Karpas-422 (cell line): ENCODE measurements around the gene PFKM. TPM values are rescaled to one million over a fixed set of nuclear protein-coding genes. Genes with fewer than 3 reads are reported as not detected.
"Not testable (repeated sequence)": the region's sequence is repeated elsewhere in the genome, so short reads cannot be mapped to it uniquely, and the experiment has no call there.

Experiments
- DNase-seq: peaks from one replicate; pipeline ENCODE4 v3.0.0-alpha.2; 2015
- H2AFZ ChIP-seq: fragments of 200-600 bp; sonication (generic); 2 replicates; pipeline ENCODE4 v1.6.1; 2014; ENCODE audit warnings: antibody characterized with exemption, low read length, mixed read lengths
- H3K27ac ChIP-seq: fragments of 200-600 bp; sonication (generic); 2 replicates; pipeline ENCODE4 v1.5.1; 2014; ENCODE audit warnings: mild to moderate bottlenecking, low read length, moderate library complexity
- H3K27me3 ChIP-seq: fragments of 200-600 bp; sonication (generic); 2 replicates; pipeline ENCODE4 v1.6.1; 2014; ENCODE audit warnings: low read length, mixed read lengths
- H3K36me3 ChIP-seq: fragments of 200-600 bp; sonication (generic); 2 replicates; pipeline ENCODE4 v1.6.1; 2014; ENCODE audit warnings: low read length, mixed read lengths; ENCODE audit not compliant: insufficient read depth
- H3K4me1 ChIP-seq: fragments of 200-600 bp; sonication (generic); 2 replicates; pipeline ENCODE4 v1.6.1; 2014; ENCODE audit warnings: mild to moderate bottlenecking, low read length, mixed read lengths
- H3K4me2 ChIP-seq: fragments of 200-600 bp; sonication (generic); 2 replicates; pipeline ENCODE4 v1.6.1; 2014; ENCODE audit warnings: low read length, low read depth, mild to moderate bottlenecking; ENCODE audit not compliant: poor library complexity, severe bottlenecking
- H3K4me3 ChIP-seq: fragments of 200-600 bp; sonication (generic); 2 replicates; pipeline ENCODE4 v1.5.1; 2014; ENCODE audit warnings: mild to moderate bottlenecking, antibody characterized with exemption, low read length, mixed read lengths
- H3K79me2 ChIP-seq: fragments of 200-600 bp; sonication (generic); 2 replicates; pipeline ENCODE4 v1.6.1; 2014; ENCODE audit warnings: mild to moderate bottlenecking, low read length, mixed read lengths
- H3K9ac ChIP-seq: fragments of 200-600 bp; sonication (generic); 2 replicates; pipeline ENCODE4 v1.6.0; 2014; ENCODE audit warnings: low read length
- H3K9me2 ChIP-seq: fragments of 200-600 bp; sonication (generic), shearing (Covaris generic); replicated peaks from 2 replicates; pipeline ENCODE4 v1.6.0; 2014; ENCODE audit warnings: mild to moderate bottlenecking, low read length, moderate library complexity; ENCODE audit not compliant: insufficient read depth
- H3K9me3 ChIP-seq: fragments of 300-700, 200-600 bp; sonication (generic); 2 replicates; pipeline ENCODE4 v1.6.1; 2014; ENCODE audit warnings: low read length, mixed read lengths
- H4K20me1 ChIP-seq: fragments of 200-600 bp; sonication (generic); 2 replicates; pipeline ENCODE4 v1.6.1; 2014; ENCODE audit warnings: mild to moderate bottlenecking, antibody characterized with exemption, low read length, low read depth; ENCODE audit not compliant: insufficient read depth
- total RNA-seq: library from RNA; depleted of rRNA; stranded (reverse); fragments of >200 nt; shearing (Covaris generic); gene quantifications from 2 replicates; pipeline ENCODE4 v1.2.3, GENCODE V29; 2014; ENCODE audit warnings: low replicate concordance

PFKM gene
- total RNA-seq, 1 experiment from 2014 or later, result 71.4 TPM

DNA sequence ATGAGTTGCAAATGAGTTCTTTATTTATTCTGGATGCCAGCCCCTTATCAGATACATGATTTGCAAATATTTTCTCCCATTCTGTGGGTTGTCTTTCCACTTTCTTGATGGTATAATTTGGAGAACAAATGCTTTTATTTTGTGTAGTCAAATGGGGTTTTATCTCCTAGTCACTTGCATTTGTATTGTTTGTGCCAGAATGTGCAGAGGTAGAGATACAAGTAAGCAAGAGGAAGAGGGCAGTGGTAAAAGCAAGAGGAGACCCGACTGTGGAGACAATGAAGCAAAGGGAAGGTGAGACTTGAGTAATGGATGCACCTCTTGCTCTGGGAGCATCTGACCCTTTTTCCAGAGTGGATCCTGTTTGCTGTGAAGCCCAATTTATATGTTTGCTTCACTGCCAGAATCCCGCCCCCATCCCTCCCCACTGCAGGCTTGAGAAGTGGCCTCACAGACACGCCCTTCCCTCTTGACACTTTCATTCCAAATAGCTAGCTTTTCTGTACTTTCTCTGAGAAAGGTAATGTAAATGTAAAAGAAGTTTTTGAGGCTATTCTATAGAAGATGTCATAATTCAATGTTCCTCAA, 786 bp upstream of the PFKM start:
- peak overlapping the region; percentile 83 for H3K27ac ChIP-seq
- peaks cover 38% of the 10 kb centered on the region for H3K4me1 ChIP-seq
- H3K79me2 ChIP-seq, result peaks cover 47% of the 10 kb centered on the region
- no peaks in the 10 kb centered on the region for H3K27me3 ChIP-seq
- peak; percentile 47 for DNase-seq
- peak overlapping the region; percentile 75 for H3K4me3 ChIP-seq
- H2AFZ ChIP-seq, result peak overlapping the region; percentile 28; the same call in 1 of the 2 replicates
- H4K20me1 ChIP-seq, result no peaks in the 10 kb centered on the region
- no peaks in the 10 kb centered on the region for H3K9me3 ChIP-seq
- H3K9ac ChIP-seq, result peak overlapping the region; percentile 93
- peaks cover 22% of the 10 kb centered on the region for H3K36me3 ChIP-seq
- H3K4me2 ChIP-seq, result peak overlapping the region; percentile 74
- no peaks in the 10 kb centered on the region for H3K9me2 ChIP-seq

GRCh38 chr12:48119834-48120195, 651 bp downstream of the PFKM start:
- Histone ChIP-seq H3K4me2 (peak overlapping the region; percentile 74), H3K27me3 (no peaks in the 10 kb centered on the region), H4K20me1 (no peaks in the 10 kb centered on the region), H3K9me3 (no peaks in the 10 kb centered on the region), H3K9ac (peak overlapping the region; percentile 93), H3K27ac (peak overlapping the region; percentile 83), H2AFZ (no peak overlapping the region), H3K9me2 (no peaks in the 10 kb centered on the region), H3K79me2 (peaks cover 58% of the 10 kb centered on the region), H3K36me3 (peaks cover 34% of the 10 kb centered on the region), H3K4me3 (peak overlapping the region; percentile 75), H3K4me1 (peaks cover 38% of the 10 kb centered on the region)
- DNase-seq, result no peak

GRCh38 chr12:48121522-48121921, 2.4 kb downstream of the PFKM start:
- Histone ChIP-seq H3K27me3 (no peaks in the 10 kb centered on the region), H3K9me3 (no peaks in the 10 kb centered on the region), H3K4me3 (no peak overlapping the region), H2AFZ (no peak overlapping the region), H3K4me1 (peaks cover 29% of the 10 kb centered on the region), H3K4me2 (peak overlapping the region; percentile 74), H3K36me3 (peaks cover 44% of the 10 kb centered on the region), H4K20me1 (no peaks in the 10 kb centered on the region), H3K9ac (no peak overlapping the region), H3K79me2 (peaks cover 65% of the 10 kb centered on the region), H3K27ac (no peak overlapping the region), H3K9me2 (no peaks in the 10 kb centered on the region)
- no peak for DNase-seq

DNA sequence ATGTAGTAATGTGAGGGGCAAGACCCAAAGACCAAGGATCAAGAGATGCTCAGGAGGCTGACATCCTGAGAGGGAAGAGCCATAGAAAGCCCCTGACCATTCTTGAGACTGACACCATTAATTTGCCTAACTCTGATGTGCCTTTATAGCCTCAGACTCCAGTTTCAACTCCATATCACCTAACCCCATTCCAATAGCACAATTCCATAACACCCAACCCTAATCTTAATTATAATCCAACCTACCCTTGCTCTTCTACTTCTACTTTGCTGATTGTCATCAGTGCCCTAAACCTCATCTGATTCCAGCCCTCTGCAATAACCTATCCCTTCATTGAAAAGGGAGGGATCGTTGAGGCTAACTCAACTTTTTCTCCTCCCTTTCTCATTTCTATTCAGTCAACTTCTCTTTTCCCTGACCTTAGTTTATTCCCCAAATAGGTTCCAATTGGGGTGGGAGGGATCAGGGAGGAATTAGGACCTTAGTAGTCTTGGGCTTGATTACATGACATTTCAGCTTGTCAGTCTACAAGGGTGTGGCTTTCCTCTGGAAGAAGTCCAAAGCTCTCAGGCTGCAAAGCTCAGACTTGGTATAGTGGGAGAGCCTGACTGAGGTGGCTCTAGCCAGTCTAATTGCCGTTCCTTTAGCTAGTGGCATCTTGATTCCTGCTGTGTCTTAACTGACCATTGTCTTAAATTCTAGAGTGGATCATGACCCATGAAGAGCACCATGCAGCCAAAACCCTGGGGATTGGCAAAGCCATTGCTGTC, 3.1 kb downstream of the PFKM start:
- Histone ChIP-seq H3K4me2 (no peak overlapping the region), H3K27ac (no peak overlapping the region), H3K4me1 (peaks cover 29% of the 10 kb centered on the region), H3K4me3 (no peak overlapping the region), H3K9ac (no peak overlapping the region), H4K20me1 (no peaks in the 10 kb centered on the region), H3K9me2 (no peaks in the 10 kb centered on the region), H3K79me2 (peaks cover 72% of the 10 kb centered on the region), H3K9me3 (no peaks in the 10 kb centered on the region), H3K27me3 (no peaks in the 10 kb centered on the region), H2AFZ (no peak overlapping the region), H3K36me3 (peaks cover 50% of the 10 kb centered on the region)
- DNase-seq, result no peak

DNA sequence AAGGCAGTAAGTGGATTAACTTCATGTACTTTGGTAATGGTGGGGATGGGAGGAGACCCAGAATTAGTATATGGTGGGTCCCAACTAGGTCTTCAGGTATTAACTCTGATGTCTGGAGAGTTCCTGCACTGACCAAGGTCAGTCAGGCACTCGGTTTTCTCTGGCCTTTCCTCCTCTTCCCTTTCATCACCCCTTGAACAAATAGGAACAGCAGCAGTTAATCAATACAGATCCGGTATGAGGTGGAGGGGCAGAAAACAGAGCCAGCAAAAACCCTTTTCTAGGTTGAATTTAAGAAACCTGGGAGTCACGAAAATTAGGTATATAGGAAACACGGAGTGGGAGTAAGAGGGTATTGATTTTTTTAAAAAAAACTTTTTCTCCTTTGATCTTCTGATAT, 4.0 kb downstream of the PFKM start:
- H3K27ac ChIP-seq, result no peak overlapping the region
- peaks cover 24% of the 10 kb centered on the region for H3K4me1 ChIP-seq
- no peaks in the 10 kb centered on the region for H3K9me3 ChIP-seq
- H3K4me3 ChIP-seq, result no peak overlapping the region
- H3K79me2 ChIP-seq, result peaks cover 80% of the 10 kb centered on the region
- H3K36me3 ChIP-seq, result peaks cover 57% of the 10 kb centered on the region
- H3K9ac ChIP-seq, result no peak overlapping the region
- no peak for DNase-seq
- H3K27me3 ChIP-seq, result no peaks in the 10 kb centered on the region
- no peaks in the 10 kb centered on the region for H3K9me2 ChIP-seq
- H4K20me1 ChIP-seq, result no peaks in the 10 kb centered on the region
- no peak overlapping the region for H2AFZ ChIP-seq
- no peak overlapping the region for H3K4me2 ChIP-seq

GRCh38 chr12:48125542-48125941, 6.4 kb downstream of the PFKM start:
- not testable (repeated sequence) for H3K4me3 ChIP-seq, H3K27me3 ChIP-seq, H3K4me2 ChIP-seq, H2AFZ ChIP-seq, H3K9me2 ChIP-seq, H3K27ac ChIP-seq, H3K4me1 ChIP-seq, H3K9ac ChIP-seq, DNase-seq, H3K9me3 ChIP-seq, H4K20me1 ChIP-seq
- H3K79me2 ChIP-seq, result peaks cover 86% of the 10 kb centered on the region
- H3K36me3 ChIP-seq, result peaks cover 77% of the 10 kb centered on the region

- no peak for DNase-seq
- peaks cover 82% of the 10 kb centered on the region for H3K79me2 ChIP-seq
- H4K20me1 ChIP-seq, result no peaks in the 10 kb centered on the region
- peaks cover 81% of the 10 kb centered on the region for H3K36me3 ChIP-seq
- H3K9me2 ChIP-seq, result no peaks in the 10 kb centered on the region
- no peak overlapping the region for H3K27ac ChIP-seq
- H2AFZ ChIP-seq, result no peak overlapping the region
- no peak overlapping the region for H3K4me2 ChIP-seq
- H3K4me3 ChIP-seq, result no peak overlapping the region
- H3K9me3 ChIP-seq, result no peaks in the 10 kb centered on the region
- H3K9ac ChIP-seq, result no peak overlapping the region
- no peaks in the 10 kb centered on the region for H3K27me3 ChIP-seq
- peaks cover 5% of the 10 kb centered on the region for H3K4me1 ChIP-seq
Observed at GRCh38 chr12:48125985-48126384, 6.8 kb downstream of the PFKM start.

GRCh38 chr12:48126953-48127630, 7.9 kb downstream of the PFKM start:
- Histone ChIP-seq H3K36me3 (peaks cover 82% of the 10 kb centered on the region), H3K9ac (no peak overlapping the region), H3K4me2 (no peak overlapping the region), H3K4me1 (no peaks in the 10 kb centered on the region), H3K79me2 (peaks cover 71% of the 10 kb centered on the region), H3K4me3 (no peak overlapping the region), H3K9me3 (no peaks in the 10 kb centered on the region), H2AFZ (no peak overlapping the region), H3K27ac (no peak overlapping the region), H4K20me1 (no peaks in the 10 kb centered on the region), H3K27me3 (no peaks in the 10 kb centered on the region), H3K9me2 (no peaks in the 10 kb centered on the region)
- no peak for DNase-seq
